ENCODE measurements around the gene ZNF547. TPM values are rescaled to one million over a fixed set of nuclear protein-coding genes. Genes with fewer than 3 reads are reported as not detected.
A peak's percentile ranks its signal among the peaks of the same experiment; 100 is the strongest.

ZNF547 gene
- total and polyA plus RNA-seq, 2 of the 8 experiments (the other 6 are each of a cell fraction or from before 2014, with no cell fraction given), result 1.1 to 2.1 TPM

GRCh38 chr19:57362997-57363687 lies at the start of gene ZNF547, which contains the start of gene TRAPPC2B (continued):
- TF ChIP-seq HDAC2 (IDR thresholded peaks at IDR 0.05; ENCODE audit: borderline replicate concordance in 1 of 2, low read depth in 2 of 2, low read length in 2 of 2), result 0 out of 4 replicates have a peak, but pooled peaks of 1 of the 2 experiments have one; percentile 7
- peak; percentile 75 for TF ChIP-seq CTBP2 (IDR thresholded peaks at IDR 0.05; ENCODE audit: borderline replicate concordance, insufficient read depth, insufficient read length, low read length)
- 0 out of 2 replicates have a peak, but pooled peaks have one; percentile 29 for TF ChIP-seq RBBP5 (IDR thresholded peaks at IDR 0.05; ENCODE audit: borderline replicate concordance, low read depth, low read length)
- peak; percentile 16; the same call in 1 of the 2 replicates for TF ChIP-seq SP2 (IDR thresholded peaks at IDR 0.05; ENCODE audit: low read length)
- TF ChIP-seq FOSL1 (IDR thresholded peaks at IDR 0.05; ENCODE audit: insufficient read depth, low read depth, low read length), result no peak
- peak; percentile 83; the same call in 1 of the 2 replicates for TF ChIP-seq YY1 (IDR thresholded peaks at IDR 0.05; ENCODE audit: low read depth, low read length)
- no peak for TF ChIP-seq E2F6 (IDR thresholded peaks at IDR 0.05)
- peak; percentile 33 for TF ChIP-seq ASH2L (IDR thresholded peaks at IDR 0.05; ENCODE audit: low read length)
- peak; percentile 90 for TF ChIP-seq POLR2AphosphoS5 (IDR thresholded peaks at IDR 0.05; ENCODE audit: low read depth, low read length)
- peak; percentile 99 for TF ChIP-seq CREB1 (IDR thresholded peaks at IDR 0.05)

Measured in H1 (cell line).